GM18868 (cell line): ENCODE measurements around the gene DDO.

ENCODE experiments used
- ATAC-seq: cut with Tn5 transposase; IDR thresholded peaks from one replicate; pipeline ENCODE4 v1.9.1; 2021; ENCODE audit warnings: mild to moderate bottlenecking, moderate library complexity; ENCODE audit not compliant: unreplicated experiment

The DDO gene

GRCh38 chr6:110348961-110349690, 66.2 kb downstream of the DDO start:
- ATAC-seq, result no peak

GRCh38 chr6:110345025-110345424, 70.3 kb downstream of the DDO start:
- no peak for ATAC-seq

GRCh38 chr6:110342759-110343158, 72.6 kb downstream of the DDO start:
- ATAC-seq, result no peak
